ENCODE results near the gene PCNX3.
A peak's percentile ranks its signal among the peaks of the same experiment; 100 is the strongest.

Gene PCNX3

DNA sequence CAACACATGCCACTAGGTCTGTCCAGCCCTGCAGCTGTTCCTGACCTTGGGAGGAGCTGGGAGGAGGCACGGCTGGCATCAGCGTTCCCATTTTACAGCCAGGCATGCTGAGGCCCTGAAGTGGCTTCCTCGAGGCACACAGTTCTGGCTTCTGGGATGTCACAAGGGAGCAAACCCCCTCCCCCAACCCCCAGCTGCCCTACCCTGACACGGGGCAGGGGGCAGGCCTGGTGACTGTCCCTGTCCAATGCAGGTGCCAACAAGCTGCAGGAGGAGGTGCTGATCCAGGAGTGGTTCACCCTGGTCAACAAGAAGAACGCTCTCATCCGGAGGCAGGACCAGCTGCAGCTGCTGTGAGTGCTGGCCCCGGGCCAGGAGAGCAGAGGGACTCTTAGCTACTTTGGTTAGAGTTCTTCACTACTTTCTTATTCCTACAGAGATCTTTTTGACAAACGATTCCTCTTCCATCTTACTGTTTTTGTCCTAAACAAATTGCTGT is 25.3 kb upstream of the PCNX3 start:
- TF ChIP-seq, protein P1, sequence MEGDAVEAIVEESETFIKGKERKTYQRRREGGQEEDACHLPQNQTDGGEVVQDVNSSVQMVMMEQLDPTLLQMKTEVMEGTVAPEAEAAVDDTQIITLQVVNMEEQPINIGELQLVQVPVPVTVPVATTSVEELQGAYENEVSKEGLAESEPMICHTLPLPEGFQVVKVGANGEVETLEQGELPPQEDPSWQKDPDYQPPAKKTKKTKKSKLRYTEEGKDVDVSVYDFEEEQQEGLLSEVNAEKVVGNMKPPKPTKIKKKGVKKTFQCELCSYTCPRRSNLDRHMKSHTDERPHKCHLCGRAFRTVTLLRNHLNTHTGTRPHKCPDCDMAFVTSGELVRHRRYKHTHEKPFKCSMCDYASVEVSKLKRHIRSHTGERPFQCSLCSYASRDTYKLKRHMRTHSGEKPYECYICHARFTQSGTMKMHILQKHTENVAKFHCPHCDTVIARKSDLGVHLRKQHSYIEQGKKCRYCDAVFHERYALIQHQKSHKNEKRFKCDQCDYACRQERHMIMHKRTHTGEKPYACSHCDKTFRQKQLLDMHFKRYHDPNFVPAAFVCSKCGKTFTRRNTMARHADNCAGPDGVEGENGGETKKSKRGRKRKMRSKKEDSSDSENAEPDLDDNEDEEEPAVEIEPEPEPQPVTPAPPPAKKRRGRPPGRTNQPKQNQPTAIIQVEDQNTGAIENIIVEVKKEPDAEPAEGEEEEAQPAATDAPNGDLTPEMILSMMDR (IDR thresholded peaks at IDR 0.05; ENCODE audit: borderline replicate concordance, control extremely low read depth, extremely low read depth, insufficient read depth, missing control alignments), result no peak
- no peak for DNase-seq (ENCODE audit: low spot score)
- in situ Hi-C loops (cut with MboI; ENCODE audit: low sequenced_read_pairs, unreplicated experiment), result no loop called here

DNA sequence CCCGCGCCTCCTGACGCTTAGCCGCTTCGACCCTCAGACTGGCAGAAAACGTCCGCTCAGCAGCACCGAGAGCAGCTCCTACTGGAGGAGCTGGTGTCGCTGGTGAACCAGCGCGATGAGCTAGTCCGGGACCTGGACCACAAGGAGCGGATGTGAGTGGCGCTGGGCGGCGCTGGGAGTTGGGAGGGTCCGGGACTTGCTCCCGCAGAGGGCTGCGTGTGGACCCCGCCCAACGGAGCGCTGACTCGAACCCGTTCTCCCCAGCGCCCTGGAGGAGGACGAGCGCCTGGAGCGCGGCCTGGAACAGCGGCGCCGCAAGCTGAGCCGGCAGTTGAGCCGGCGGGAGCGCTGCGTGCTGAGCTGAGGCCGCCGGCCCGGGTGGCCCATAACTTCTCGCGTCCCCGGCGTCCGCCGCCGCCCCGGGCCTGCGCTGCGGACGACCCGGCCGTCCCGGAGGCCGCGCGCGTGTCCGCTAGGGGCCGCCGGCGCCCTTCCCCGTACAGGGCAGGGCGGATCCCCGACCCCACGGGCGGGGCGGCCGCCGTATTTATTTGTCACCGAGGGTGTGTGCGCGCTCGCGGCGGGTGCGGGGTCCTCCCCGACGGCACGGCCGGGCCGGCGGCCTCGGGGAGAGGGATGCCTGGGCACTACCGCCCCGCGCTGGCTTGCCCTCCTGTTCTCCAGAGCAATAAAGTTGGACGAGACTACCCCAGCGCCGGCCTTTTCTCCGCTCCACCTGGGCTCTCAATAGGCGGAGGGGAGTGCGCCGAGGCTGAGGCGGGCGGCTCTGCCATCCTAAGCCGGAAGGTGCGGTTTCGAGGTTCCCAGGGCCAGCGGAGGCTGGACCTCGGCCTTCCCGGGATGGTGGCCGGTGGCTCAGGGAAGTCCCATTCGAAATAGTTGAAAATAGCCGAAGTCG is 23.4 kb upstream of the PCNX3 start:
- no peak for DNase-seq (ENCODE audit: low spot score)
- in situ Hi-C loops (cut with MboI; ENCODE audit: low sequenced_read_pairs, unreplicated experiment), result no loop called here

GRCh38 chr11:65592858-65593517 is 22.6 kb upstream of the PCNX3 start:
- in situ Hi-C loops (cut with MboI; ENCODE audit: low sequenced_read_pairs, unreplicated experiment), result no loop called here
- no peak for DNase-seq (ENCODE audit: low spot score)
- TF ChIP-seq, protein P1 (IDR thresholded peaks at IDR 0.05; ENCODE audit: borderline replicate concordance, control extremely low read depth, extremely low read depth, insufficient read depth, missing control alignments), result no peak

More for the DNA sequence above, 23.4 kb upstream of the PCNX3 start:
- TF ChIP-seq, protein P1 (IDR thresholded peaks at IDR 0.05; ENCODE audit: borderline replicate concordance, control extremely low read depth, extremely low read depth, insufficient read depth, missing control alignments), result no peak

DNA sequence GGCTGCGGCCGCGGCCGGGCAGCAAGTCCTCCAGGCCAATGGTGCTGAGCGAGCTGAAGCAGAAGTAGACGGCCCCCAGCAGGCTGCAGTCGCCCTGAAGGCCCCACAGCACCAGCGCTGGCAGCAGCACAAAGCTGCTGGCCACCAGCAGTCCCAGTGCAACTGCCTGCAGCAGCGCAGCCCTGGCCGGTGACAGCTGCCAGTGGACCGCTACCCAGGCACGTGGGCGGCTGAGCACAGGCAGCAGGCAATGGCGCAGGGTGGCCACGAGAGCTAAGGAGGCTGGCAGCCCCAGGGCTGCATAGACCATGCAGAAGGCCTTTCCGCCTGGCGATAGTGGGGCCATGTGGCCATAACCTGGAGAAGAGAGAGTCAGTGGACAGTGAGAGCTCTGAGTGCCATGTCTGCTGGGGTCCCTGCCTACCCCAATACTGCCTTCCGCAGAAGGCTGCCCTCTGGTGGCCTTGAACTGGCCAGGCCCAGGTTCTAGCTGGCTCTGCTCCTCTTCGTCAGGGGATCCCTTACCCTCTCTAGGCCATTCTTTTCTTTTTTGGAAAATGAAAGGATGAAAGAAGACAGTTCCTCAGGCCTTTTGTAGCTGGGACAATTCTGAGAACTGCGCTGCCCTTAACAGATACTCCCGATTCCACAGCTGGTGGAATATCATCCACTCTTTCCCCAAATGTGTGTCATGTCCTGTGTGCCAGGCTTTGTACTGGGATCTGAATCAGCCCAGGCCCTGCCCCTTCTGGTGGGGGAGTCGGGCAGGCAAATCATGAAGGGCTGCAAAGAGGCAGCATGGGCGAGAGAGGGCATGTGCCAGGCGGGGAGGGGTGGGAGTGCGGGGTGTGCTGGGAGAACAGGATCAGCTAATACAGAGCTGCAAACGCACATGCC is 21.8 kb upstream of the PCNX3 start:
- in situ Hi-C loops (cut with MboI; ENCODE audit: low sequenced_read_pairs, unreplicated experiment), result no loop called here
- DNase-seq (ENCODE audit: low spot score), result peak; percentile 80
- TF ChIP-seq, protein P1 (IDR thresholded peaks at IDR 0.05; ENCODE audit: borderline replicate concordance, control extremely low read depth, extremely low read depth, insufficient read depth, missing control alignments), result peak; percentile 60

DNA sequence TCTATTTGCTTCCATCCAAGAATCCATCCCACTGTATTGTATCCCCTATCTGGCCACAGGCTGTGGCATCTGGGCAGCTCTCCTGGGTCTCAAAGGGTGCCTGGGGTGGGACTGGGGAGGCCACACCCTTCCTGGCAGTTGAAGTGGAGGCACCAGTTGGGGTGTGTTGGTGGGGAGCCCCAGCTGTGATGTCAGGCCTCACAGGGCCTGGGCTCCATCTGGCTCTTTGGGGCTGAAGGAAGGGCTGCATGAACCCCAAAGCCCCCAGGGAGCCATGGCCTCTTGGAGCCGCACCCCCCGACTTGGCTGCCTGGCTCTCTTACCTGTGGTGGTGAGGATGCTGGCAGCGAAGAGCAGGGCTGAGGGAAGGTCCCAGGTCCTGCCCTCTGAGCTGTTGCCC is 20.4 kb upstream of the PCNX3 start:
- TF ChIP-seq, protein P1 (IDR thresholded peaks at IDR 0.05; ENCODE audit: borderline replicate concordance, control extremely low read depth, extremely low read depth, insufficient read depth, missing control alignments), result no peak
- in situ Hi-C loops (cut with MboI; ENCODE audit: low sequenced_read_pairs, unreplicated experiment), result no loop called here
- DNase-seq (ENCODE audit: low spot score), result peak; percentile 49
